AG08395 (cell line): ENCODE data around the gene SUMF1.
A peak's percentile ranks its signal among the peaks of the same experiment; 100 is the strongest.

ENCODE experiments used
- DNase-seq: peaks from one replicate; pipeline ENCODE4 v3.0.0; 2012; ENCODE audit warnings: mixed read lengths, low spot score

The SUMF1 gene

DNA sequence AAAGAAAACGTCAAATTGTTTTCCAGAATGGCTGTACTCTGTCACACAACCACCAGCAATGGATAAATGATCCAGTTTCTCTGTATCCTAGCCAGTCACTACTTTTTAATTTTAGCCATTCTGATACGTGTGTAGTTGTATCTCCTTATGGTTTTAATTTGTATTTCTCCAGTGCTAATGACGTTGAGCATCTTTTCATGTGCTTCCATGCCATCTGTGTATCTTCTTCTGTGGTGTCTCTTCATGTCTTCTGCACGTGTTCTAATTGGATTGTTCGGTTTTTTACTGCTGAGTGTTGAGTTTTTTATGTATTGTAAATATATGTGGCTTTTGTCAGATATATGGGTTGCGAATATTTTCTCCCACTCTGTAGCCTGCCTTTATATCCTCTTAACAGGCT, 81.9 kb downstream of the SUMF1 start:
- DNase-seq: no peak

DNA sequence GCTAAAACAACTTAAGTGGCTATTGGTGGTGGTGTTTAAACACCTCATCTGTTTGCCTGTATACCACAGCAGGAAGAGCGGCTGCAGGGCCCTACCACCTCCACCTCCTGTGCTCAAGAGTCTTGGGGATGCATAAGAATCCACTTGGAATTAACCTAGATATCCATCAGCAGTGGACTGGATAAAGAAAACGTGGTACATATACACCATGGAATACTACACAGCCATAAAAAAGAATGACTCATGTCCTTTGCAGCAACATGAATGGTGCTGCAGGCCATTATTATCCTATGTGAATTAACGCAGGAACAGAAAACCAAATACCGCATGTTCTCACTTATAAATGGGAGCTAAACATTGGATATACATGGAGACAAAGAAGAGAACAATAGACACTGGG, 87.1 kb downstream of the SUMF1 start:
- DNase-seq: no peak

DNA sequence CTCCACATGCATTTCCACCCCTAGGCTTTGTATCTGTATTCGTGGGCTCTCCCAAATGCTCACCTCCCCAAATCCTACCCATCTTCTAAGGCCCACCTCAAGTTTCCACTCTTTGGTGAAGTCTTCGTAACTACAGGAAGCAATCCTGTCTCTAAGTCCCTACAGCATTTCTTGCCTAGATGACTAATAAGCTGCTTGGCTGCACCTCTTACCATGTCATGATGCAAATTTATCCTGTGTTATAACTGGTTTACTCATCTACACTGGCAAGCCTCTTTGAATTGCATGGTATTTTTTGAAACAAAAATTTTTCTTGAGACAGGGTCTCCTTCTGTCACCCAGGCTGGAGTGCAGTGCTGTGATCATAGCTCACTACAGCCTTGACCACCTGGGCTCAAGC, 90.6 kb downstream of the SUMF1 start:
- peak; percentile 29 for DNase-seq

DNA sequence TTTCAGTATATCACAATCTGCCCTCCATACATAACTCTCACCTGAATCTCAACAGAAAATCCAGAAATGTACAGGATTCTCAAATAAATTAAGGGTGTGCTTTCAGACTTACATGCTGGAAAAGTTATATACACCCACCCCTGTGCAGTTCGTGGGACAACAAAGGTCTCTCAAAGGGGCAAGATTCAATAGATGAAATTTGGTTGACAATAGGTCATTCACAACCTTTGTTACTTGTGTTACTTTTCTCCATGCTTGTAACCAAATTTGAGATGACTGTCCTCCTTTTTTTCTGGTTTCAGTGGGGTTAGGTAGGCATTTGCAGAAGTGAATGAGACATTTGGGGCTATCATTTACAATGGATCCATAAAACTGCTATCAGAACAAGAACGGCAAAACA, 91.2 kb downstream of the SUMF1 start:
- DNase-seq: no peak

DNA sequence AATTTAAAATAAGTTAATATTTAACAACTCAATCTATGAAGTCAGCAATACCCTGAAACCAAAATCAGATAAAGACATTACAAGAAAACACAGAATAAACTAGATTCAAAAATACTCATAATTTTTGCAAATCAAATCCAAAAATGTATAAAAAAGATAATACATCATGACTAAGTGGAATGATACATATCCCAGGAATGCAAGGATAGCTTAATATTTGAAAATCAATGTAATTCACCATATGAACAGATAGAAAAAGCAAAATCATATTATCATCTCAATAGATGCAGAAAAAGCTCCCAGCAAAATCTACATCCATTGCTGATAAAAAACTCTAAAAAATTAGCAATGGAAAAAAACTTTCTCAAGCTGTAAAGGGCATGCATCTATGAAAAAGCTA, 93.4 kb downstream of the SUMF1 start:
- no peak for DNase-seq

DNA sequence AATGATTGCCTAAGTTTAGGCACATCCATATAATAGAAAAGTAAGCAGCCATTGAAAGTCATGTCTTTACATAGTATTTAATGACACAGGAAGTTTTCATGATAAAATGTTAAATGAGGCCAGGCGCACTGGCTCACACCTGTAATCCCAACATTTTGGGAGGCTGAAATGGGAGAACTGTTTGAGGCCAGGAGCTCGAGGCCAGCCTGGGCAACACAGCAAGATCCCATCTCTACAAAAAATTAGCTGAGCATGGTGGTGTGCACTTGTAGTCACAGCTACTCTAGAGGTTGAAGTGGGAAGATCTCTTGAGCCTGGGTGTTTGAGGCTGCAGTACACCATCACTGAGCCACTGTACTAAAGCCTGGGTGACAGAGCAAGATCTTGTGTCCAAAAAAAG, 104.5 kb downstream of the SUMF1 start:
- no peak for DNase-seq

DNA sequence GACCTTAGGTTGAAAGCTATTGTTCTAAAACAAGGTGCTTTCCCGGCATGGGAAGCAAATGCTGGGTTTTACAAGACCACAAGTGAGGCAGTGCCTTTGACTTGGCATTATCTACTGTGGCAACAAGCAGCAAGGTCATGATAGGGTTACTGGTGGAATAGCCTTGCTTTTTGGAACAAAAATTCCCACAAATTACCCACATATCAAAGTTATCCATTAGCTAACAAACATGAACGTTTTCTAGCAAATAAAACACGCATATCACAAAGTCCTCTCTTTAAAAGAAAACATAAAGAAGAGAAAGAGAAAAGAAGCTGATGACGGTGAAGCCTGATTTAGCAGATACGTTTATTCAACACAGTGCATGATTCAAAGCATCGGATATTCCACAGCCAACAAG, 106.3 kb downstream of the SUMF1 start:
- no peak for DNase-seq

DNA sequence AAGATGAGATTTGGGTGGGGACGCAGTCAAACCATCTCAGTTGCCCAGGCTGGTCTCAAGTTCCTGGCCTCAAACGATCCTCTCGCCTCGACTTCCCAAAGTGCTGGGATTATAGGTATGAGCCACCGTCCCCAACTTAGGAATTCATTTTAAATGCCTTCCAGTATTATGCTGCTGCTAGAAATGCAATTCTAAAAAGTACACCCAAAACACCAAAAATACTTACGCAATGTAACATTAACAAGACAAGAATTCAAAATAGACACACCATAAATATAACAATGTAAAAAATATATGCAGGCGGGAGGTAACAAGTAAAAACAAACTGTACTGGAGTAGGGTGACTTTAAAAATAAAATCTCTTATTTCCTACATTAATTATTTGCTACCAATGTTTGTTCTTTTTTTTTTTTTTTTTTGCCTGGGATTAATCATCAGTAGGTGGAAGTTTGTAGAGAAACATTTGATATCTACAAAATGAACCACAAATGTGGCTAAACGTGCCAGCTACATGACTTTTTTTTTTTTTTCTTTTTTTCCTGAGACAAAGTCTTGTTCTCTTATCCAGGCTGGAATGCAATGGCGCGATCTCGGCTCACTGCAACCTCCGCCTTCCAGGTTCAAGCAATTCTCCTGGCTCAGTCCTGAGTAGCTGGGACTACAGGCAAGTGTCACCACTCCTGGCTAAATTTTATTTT, 107.1 kb downstream of the SUMF1 start:
- no peak for DNase-seq

DNA sequence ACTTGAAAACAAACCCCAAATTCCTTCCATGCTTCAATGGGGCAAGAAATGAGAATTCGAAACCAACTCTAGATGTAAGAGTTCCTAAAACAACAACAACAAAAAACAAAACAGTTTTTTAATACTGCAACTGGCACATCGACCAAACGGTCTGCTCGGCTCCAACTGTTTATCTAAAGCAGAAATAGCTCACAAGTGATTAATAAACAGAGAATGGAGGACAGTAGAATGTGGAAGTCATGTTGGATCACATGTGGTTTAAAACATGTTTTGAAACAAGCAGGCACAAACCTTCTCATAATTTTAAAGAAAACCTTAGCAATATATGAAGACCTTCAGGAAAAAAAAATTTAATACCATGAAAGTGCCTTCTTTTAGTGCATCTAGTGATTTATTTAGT, 108.8 kb downstream of the SUMF1 start:
- no peak for DNase-seq

DNA sequence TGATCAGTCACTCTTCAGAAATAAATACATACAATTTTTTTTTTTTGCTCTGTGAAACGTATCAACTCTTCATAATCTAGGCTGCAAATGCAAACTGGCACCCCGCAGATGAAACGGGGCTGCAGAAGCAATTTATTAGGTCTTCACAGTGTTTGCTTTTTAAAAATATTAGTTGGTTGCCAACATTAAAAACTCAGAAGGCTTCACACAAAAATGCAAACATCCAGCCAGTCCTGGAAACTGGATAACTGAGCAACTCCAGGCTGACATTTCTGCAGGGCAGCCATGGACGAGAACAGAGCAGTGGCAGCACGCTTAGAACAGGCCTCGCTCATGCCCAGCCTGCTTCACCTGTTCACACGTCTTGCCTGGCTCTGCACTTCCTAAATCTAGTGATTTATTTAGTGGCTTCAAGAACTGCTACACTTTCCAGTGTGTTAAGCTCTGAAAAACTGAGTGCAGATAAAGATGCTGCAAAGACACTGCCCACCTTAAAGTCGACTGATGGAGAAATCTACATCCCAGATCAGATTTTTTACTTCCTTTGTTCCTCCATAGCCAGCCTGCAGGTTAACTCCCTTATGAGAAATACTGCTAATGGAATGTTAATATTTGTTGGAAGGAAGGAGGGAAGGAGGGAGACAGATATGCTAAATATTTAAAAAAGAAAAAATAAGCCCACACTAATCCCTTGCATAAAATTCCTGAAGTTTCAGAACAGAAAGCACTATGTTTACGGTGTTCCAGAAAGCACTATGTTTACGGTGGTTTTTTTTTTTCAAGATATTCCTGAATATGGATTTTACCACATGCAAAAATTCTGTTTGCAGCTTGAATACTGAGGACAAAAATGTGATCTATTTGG, 110.3 kb downstream of the SUMF1 start:
- DNase-seq: no peak

DNA sequence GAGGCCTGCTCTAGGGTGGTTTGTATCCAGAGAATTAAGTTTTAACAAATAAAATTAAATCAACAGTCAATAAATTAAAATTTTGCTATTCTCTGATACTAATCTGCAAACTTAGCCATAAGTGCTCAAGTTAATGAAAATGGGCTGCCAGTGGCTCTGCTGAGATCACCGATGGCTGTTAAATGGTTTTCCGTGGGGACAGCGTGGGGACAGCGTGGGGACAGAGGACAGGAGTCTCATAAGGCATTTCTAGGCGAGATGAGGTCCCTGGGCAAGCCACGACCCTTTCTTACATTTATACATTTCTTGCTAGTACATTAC, 110.9 kb downstream of the SUMF1 start:
- no peak for DNase-seq

DNA sequence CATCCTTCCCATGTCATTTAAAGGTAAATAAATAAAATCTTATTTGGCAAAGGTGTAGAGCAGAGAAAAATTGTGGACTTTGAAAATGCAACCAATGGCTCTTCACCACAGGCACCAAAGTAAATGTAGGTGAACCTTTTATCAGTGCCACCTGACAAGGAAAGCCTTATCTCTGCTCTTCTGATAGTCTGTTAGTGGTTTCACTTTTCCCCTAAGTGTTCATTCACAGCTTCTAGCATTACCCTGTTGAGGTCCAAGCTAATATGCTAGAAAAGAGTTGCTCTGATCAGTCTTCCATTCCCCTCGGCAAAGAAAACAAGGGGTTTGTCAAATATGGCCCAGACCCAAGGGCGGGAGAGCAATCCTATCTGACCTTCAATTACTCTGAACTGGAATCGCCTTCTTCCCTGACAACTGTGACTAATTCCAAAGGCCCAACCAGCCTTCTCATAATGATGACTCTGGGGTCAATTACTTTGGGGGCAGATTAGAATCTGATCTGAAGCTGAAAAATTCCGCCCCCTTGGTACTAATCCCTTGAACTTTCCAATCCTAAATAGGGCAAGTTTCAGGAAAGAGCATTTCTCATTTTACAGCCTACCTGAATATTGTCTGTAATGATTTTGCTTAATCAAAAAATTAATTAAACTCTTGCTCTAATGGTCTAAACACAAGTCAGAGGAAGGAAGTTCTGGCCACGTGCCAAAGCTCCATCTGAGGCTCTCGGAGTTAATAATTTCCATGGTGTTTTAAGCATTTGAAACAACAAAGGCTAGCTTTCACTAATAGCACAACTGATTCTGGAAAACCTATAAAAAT, 111.5 kb downstream of the SUMF1 start:
- DNase-seq: no peak

DNA sequence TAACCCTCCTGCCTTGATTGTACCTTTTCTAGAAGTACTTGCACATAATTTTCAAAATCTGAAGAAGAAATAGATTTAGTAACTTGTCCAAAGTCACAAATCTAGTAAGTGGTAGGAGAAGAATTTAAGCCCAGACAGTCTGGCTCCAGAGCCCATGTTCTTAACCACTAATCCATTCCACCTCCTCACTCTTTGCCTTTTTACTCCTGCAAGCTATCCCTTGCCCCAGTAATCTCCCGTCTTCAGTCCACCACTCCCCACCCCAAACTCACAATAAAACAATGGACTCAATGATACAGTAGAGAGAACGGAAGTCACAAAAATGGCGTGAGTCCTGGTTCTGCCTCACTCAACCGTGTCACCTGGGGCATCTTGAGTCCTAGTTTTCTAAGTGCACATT, 115.2 kb downstream of the SUMF1 start:
- DNase-seq: no peak

DNA sequence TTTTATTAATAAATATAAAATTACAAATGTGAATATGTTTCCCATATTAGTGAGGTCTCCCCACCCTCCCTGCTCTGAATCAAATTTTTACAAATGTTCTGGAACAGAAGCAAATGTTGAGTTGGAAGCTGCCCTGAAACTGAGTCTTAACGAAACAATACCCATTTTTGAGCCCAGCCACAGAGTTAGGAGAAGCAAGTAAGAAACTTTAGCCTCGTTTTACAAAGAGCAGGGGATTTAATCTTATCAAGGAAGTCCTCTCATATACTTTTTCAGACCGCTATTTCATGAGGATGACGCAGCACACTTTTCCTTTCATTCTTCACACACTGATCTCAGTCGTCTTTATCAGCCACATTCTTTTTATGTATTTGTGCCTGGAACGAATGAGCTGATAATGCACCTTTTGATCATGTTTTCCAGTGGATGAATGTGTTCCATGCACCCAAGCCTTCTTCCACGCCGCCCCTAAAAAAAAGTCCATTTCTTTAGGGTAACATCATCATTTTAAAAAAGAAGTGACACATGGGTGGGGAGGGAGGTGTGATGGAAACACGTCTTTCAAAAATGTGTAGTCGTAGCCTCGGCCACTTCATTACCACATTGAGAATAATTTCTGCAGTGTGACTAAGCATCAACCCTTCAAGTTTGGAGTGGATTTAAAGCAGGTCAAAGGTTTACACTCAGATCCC, 115.8 kb downstream of the SUMF1 start:
- DNase-seq: peak; percentile 23

DNA sequence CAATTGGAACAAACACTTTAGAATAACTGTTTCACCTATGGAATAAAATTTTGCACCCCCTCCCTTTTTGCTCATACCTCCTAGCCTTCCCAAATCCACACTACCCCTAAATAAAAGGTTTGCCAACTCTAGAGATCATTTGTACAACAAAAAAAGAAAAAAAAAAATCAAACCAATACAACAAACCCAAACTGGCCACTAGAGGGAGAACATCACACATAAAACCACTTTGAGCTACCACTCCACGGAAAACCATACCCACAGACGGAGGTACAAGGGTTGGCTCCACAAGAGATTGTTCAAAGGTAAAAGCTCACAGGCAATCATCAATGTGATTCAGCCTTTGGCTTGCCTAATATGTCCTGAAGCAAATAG, 116.3 kb downstream of the SUMF1 start:
- DNase-seq: peak; percentile 80

DNA sequence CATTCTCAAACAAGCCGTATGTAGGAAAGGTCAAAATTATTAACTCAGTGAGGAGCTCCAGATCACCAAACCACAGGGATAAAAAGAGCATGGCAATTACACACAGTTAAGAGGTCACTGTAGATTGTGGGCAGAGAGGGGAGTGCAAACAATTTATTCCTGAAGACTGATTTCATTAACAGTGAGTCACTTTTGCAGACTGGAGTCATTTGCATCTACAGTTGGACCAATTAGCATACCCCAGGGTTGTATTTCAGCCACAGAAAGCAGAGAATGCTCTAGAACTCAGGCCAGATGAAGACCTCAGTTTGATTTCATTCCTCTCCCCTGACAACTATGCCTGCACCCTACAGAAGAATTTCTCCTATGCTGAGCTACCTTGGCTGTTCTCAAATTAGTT, 123.8 kb downstream of the SUMF1 start:
- peak; percentile 78 for DNase-seq

DNA sequence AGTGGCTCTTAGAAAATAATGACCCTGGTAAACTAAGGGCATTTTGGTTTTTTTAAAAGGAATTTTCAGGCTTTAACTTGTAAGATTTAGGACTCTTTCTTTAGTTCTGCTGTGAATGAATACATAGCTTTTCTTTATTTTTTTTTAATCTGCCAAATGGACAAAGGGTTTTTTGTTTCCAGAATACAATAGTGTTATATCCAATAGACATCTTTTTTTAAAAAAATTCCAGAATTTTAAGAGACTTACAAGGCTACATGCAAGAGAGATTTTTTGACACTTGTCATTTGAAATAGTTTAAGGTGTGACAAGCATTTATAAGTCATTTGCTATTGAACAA, 125.8 kb downstream of the SUMF1 start:
- no peak for DNase-seq

DNA sequence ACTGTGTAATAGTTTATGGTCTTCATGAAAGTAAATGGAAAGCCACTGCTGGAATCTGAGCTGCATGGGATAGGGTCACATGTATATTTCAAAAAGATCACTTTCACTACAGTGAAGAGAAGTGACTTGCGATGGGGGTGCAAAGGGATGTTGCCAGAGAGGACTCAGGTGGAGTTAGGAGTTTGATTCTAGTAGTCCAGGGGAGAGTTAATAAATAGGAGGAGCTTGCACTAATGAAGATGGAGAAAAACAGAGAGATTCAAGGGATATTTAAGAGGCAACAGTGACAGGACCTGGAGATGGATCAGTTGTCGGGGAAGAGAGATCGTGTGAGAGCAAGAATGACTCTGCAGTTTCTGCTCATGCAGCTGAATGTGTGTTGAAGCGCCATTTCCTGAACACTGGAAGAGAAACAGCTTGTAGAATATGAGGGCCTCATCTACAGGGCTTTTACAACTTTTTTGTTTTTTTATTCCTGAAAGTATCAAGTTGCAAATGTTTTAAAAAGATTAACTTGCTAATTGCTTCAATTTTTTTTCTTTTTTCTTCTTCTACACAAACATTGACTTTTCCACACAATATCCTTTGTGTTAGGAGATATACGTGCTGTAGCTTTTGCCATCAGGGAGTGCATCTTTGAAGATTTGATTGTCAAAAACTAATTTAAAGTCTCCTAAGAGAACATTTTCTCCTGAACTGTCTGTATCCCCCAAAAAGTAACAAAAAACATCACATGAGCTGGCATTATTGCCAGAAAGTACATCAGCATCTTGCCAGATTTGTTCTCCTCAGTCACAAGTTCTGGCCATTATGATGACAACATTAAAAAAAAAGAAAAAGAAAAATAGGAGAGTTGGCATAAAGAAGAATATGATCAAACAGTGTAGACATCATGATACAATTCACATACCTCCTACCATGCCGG, 126.4 kb downstream of the SUMF1 start:
- DNase-seq: no peak

DNA sequence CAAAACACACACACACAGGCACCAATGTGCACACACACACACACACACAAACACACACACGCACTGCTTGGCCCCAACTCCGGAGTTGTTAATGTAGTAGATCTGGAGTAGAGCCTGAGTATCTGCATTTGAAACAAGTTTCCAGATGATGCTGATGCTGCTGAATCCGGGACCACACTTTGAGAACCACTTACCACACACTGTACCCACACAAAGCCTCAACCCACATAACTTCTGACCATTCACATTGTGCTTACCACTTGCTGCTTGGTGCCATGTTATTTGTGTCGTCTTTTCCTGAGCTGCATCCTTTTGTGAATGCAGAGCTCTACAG, 127.0 kb downstream of the SUMF1 start:
- no peak for DNase-seq

DNA sequence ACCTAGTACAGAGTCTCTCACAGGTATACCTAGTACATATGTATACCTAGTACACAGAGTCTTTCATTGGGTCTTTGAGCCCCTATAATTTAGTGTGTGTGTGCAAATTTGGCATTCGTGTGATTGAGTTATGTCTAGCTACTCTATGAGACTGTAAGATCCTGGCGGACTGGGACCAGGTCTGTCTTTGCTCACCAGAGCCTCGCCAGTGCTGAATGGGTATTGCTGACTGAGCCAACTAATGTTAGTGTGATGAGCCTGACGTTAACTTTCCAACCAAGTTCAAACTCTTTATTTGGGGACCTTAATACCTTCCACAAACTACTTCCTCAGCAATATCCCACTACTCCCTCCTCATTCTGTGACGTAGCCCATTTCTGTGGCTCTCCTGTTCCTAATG, 128.3 kb downstream of the SUMF1 start:
- DNase-seq: no peak

DNA sequence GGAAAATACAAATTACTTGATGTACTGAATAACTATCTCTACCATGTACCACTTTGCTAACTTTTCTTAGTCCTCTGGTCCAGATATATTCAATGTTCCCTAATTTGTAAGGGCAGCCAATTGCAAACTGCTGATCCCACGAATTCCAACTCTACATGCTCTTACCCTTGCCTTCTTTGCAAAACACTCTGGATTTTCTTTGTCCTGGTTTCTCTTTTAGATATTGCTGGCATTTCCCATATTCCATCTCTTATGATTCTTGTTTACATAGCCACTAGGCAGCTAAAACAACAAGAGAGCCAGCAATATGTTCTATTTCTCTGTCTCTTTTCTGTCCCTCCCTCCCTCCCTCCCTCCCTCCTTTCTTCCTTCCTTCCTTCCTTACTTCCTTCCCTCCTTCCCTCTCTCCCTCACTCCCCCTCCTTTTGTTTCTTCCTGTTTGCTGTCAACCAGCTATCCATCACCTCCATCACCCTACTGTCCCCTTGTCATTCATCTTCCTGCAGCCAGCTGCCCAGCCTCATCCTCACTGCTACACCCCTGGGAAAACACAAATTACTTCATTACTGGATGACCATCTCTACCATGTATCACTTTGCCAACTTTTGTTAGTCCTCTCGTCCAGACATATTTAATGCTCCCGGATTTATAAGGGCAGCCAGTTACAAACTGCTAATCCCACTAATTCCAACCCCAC, 130.1 kb downstream of the SUMF1 start:
- DNase-seq: no peak
